CD4-positive, alpha-beta T cell treated with Interleukin-21 for 1 hour (primary cell): ENCODE data around the gene C1S.

Experiments used
- DNase-seq: peaks from one replicate; pipeline ENCODE4 v3.0.0-alpha.2; 2020

The C1S gene

GRCh38 chr12:7079826-7080125, 19.3 kb downstream of the C1S start:
- no peak for DNase-seq

- no peak for DNase-seq
Measured at GRCh38 chr12:7081037-7081436, 20.5 kb downstream of the C1S start.

GRCh38 chr12:7083125-7083524, 22.6 kb downstream of the C1S start:
- no peak for DNase-seq

DNA sequence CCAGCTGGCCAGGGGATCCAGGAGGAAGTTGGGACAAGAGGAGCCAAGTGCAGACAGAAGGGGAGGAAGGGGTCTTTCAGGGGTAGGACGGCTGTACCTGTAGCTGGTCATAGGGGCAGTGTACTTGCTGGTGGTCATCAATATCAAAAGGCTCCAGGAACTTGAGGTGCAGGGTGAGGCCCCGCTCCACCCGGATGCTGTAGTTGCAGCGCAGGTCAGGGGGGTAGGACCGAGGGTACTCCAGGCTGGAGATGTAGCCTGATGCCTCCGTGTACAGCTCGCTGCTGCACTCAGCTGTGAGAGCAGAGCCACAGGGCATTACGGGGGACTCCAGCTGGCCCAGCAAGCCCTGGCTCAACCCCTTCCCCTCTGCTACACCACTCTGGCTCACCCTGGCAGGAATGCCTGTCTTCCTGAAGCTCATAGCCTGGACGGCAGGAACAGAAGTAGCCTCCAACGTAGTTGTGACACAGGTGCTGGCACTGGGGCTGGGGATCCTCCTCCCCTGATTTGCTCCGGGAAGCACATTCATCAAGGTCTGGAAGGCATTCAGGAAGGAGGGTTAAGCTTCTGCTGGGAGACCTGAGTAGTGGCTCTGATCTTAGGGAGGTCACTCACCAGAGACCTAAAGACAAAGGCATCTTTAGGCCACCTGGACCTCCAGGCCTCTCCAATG, 28.8 kb downstream of the C1S start:
- no peak for DNase-seq

DNA sequence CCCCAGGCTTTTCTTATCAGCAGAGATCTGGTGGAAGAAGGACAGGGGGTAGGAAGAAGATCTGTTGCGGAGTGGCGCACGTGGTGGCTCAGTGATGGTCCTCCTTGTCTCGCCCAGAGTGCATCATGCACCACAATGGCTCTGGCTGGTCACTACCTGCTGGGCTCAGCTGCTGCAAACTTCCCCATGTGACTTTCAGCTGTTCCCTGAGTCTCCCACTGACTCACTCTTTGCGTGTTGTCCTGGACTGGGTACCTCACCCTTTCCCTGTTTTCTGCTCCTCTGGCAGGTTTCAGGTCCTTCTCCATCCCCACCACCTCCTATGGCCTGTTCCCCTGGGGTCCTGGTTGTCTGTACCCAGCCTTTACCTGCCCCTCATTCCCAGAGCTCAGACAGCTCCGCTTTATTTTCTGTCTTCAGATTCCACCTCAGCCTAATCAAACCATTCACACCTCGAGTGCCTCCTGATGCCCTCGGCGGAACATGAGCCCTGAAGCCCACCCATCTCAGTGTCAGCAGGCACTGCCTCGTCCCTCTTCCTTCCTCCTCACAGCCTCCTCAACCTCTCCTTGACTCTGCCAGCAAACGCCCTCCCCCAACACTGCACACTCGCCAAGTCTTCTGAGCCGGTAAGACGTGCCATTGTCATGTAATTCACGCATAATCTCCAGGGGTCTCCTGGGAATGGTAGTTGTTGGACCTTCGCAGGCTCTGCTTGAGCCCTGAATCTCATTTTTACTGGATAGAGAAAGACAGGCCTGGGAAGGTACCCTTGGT, 29.9 kb downstream of the C1S start:
- no peak for DNase-seq

DNA sequence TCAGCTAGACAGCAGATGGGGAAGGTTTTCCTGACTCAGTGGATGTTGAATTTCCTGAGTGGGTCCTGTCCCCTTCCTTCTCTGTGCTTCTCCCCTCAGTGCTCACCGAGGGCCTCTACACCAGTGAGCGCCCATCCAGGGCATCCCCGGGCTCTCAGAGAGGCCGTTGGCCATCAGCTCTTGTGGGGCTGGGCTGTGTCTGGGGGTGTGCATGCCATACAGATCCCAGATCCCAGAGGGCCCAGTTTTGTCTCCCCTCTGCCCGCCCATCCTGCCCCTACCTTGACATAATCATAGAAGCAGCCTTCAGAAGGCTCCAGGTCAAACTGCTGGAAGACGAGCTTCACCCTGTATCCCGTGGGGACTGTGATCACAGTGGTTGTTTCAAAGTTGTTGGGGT, 30.7 kb downstream of the C1S start:
- no peak for DNase-seq

- no peak for DNase-seq
Measured at GRCh38 chr12:7091660-7092228, 31.2 kb downstream of the C1S start.

- peak; percentile 74 for DNase-seq
Measured at GRCh38 chr12:7092229-7092985, 31.9 kb downstream of the C1S start, which contains the start of gene C1R. Gene C1R (minus strand): TSS chr12:7092445. CDS start chr12:7092388, 57 bp downstream.

GRCh38 chr12:7092986-7093460, 32.5 kb downstream of the C1S start:
- DNase-seq: no peak

DNA sequence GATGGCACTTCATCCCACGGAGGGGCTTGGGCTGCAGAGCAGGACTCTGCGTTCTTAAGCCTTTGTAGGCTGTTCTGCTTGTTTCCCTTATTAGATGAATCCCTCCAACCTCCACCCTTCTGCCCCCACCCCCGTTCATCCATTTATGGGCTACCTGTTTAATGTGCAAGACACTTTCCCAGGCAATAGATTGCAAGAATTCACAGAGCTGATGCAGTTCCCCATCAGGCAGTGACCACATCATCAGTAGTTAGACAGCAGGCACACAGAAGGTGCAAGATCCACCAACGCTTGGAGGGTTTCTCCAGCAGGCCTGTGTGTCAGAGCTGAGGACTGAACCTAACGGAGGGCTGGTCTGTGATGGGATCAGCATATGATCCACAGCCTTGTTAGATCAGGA, 33.0 kb downstream of the C1S start:
- no peak for DNase-seq

DNA sequence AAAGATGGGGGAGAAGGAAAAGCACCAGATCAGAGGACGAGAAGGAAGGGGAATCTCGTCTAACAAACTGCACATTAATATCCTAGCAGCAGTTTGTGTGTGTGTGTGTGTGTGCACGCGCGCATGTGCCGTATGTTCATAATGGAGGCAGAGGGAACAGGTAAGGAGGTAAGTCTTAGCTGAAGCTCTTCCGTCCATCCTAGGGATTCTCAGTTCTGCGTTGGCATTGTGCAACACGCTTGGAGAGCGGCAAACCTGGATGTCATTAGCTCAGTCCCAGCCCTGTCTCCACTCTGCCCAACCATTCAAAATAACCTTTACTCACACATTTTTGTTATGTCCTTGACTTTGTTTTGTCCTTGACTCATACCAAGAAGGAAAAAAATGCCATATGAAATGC, 33.4 kb downstream of the C1S start:
- DNase-seq: no peak

DNA sequence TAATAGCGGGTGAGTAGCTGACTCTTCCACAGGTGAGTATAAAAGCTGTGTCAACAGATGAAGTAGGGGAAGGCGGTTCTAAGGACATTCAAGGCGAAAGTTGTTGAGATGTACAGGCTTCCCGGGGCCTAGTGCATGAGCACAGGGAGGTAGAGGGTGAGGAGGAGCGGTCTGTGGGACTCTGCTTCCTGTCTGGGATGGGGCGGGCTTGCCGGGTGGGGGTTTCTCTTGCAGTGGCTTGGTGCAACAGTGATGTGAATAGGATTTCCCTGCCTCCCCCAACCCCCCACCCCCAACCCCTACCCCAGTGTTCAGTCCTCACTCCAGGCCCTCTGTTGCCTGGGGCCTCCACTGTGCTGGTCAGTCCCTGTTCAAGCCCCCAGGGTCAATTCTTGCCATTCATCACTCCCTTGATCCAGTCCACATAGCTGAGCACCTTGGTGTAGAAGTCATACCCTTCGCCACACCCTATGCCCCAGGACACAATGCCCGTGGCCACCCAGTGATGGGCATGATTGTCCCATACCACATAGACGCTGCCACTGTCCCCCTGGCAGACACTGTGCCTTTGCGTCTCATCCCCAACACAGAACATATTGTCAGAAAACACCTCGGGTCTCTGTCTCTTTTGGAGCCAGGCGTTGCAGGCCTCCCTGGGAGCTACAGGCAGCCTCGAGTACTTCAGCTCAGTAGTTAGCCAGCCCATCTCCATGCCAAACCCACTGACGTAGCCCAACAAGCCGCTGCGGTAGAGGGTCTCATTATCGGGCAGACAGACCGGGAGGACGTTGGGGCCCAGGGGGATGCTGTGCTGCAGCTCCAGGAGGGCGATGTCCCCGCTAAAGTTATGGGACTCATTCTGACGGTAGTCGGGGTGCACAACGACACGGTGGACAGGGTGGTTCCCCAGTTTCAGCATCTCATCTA, 35.8 kb downstream of the C1S start:
- DNase-seq: no peak

- no peak for DNase-seq
Measured at GRCh38 chr12:7096979-7097378, 36.5 kb downstream of the C1S start.

- no peak for DNase-seq
Measured at GRCh38 chr12:7099290-7099996, 38.9 kb downstream of the C1S start.

- DNase-seq: no peak
Measured at GRCh38 chr12:7100239-7100638, 39.7 kb downstream of the C1S start.

DNA sequence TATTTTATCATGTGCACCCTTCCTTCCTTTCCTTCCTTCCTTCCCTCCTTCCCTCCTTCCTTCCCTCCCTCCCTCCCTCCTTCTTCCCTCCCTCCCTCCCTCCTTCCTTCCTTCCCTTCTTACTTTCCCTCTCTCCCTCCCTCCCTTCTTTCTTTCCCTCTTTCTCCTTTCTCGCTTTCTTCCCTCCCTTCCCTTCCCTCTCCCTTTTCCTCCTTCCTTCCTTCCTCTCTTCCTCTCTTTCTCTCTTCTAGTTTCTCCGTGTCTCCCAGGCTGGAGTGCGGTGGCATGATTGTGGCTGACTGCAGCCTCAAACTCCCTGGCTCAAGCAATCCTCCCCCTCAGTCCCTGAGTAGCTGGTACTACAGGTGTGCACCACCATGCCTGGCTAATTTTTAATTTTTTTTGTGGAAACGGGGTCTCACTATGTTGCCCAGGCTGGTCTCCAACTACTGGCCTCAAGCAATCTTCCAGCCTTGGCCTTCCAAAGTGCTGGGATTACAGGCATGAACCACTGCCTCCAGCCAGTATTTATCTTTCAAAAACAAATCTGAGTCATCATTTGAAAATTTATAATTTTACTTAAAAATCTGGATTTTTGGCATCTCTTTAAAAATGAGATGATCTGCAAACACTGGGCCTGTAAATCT, 40.7 kb downstream of the C1S start:
- DNase-seq: no peak

GRCh38 chr12:7101694-7102131, 41.2 kb downstream of the C1S start:
- no peak for DNase-seq

DNA sequence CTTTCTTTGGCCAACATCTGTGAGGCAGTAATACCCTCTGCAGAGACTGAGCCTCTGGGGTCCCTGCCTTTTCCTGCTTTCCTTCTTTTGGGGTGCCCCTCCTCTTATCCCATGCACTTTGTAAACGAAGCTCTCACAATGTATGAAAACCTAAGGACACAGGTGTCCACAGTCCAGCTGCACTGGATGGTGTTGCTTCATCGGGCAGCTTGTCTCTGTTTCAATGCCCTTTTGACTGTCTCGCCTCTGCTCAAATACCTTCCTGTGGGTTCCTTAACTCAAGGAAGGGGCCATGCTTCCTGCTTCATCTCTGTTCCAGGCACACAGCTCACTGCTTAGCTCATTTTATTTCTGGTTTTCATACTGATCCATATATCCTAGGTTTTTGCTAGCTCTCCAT, 42.1 kb downstream of the C1S start:
- DNase-seq: no peak

DNA sequence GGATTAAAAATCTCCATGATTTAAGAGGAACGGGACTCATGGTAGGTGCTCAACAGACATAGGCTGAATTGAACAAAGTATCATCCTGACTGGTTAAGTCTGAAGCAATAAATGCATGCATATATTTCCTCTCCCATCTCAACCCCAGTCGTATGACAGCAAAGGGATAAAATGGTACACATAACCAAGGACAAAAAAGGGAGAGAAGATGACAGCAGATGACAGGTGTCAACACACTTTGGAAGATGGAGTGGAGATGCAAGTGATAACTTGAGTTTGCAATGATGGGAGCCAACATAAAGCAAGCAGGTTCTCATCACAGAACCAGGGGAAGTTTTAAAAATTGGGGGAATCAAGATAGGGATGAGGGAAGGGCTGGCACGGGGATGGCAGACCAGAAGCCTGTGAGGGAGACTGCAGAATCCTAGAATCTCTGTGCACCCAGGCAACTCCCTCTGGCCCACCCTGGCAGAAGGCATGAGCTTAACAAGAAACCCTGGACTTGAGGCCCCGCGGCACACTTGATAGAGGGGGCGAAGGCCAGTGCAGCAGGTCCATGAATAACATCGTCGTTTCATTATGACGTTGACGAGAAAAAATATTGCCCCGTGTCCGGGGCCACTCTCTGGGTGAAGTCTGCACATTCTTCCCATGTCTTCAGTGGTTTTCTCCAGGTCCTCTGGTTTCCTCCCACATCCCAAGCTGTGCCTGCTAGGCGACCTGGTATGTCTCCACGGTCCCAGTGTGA, 43.5 kb downstream of the C1S start:
- no peak for DNase-seq

DNA sequence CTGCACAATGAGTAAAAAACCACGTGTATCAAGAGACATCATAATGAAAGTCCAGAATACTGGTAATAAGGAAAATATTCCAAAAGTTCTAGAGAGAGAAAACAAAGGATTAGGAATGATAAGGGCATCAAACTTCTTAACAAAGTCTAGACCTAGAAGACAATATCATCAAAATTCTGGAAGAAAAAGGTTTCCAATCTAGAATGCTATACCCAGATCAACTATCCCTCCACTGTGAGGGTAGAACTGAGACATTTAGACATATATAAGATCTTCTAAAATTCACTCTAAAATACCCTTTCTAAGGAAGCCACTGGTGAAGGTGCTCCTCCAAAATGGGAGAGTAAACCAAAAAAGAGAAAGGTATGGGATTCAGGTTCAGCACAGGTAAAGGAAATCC, 45.6 kb downstream of the C1S start:
- DNase-seq: no peak
